Lower lobe of right lung (tissue), 2 donors: Measurements from ENCODE around the gene TP53I11. TPM values are rescaled to one million over a fixed set of nuclear protein-coding genes. Genes with fewer than 3 reads are reported as not detected.

ENCODE experiments used
- ATAC-seq, 2 donors: fragments of 200-7000 bp; cut with Tn5 transposase; one replicate each; pipeline ENCODE4 v1.9.1; 2020 to 2022; ENCODE audit warnings: mild to moderate bottlenecking in 2 of 2, moderate library complexity in 2 of 2
- DNase-seq: peaks from one replicate; pipeline ENCODE4 v3.0.0-alpha.2; 2020
- H3K27ac ChIP-seq: fragments of 200-600 bp; one replicate; pipeline ENCODE4 v1.8.0; 2022
- H3K27me3 ChIP-seq: fragments of 200-600 bp; one replicate; pipeline ENCODE4 v1.8.0; 2022; ENCODE audit warnings: low read depth
- H3K36me3 ChIP-seq: fragments of 200-600 bp; one replicate; pipeline ENCODE4 v1.8.0; 2022; ENCODE audit warnings: mild to moderate bottlenecking
- H3K4me1 ChIP-seq: fragments of 200-600 bp; one replicate; pipeline ENCODE4 v1.8.0; 2022
- H3K4me3 ChIP-seq: fragments of 200-600 bp; one replicate; pipeline ENCODE4 v1.8.0; 2022; ENCODE audit warnings: mild to moderate bottlenecking
- H3K9me3 ChIP-seq: fragments of 200-600 bp; one replicate; pipeline ENCODE4 v1.8.0; 2022
- intact Hi-C: fragments of 100-400 bp; cut with DNase I; formaldehyde crosslinking; loops from one replicate; pipeline ENCODE4 v1.11.0; 2022
- total RNA-seq: library from RNA; stranded (reverse); fragmentation: NEBNext Ultra II Directional; extraction: Animal tissue kit (Norgen Biotek cat#: 25700); gene quantifications from one replicate; pipeline ENCODE4 v1.2.1, GENCODE V29; 2021
- TF ChIP-seq, protein P1 (sequence below): fragments of 200-600 bp; IDR thresholded peaks from one replicate; pipeline ENCODE4 v1.8.0; 2022; ENCODE audit warnings: antibody characterized with exemption, mild to moderate bottlenecking
- donor health status: DM: no; HTN: yes; CAD: no; lungs with severe emphysema.

TP53I11 gene
- total RNA-seq, 1 donor from 2014 or later: 103 TPM

DNA sequence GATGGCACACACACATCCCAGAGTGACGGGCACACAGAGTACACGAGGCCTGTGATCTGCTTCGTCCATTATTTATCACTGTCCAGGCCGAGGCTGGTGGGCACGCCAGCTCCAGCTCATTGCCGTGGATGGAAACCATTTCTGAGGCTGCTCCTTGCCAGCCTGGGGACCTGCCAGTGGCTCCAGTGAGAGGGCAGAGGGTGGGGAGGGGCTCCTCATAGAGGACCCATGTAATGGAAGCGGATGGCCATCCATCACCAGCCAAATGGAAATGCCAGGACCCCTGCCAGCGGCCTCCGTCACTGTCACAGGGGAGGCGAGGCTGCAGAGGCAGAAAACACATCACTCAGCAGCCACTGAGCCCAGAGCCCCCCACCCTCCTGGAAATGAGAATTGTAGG lies 35.7 kb downstream of the TP53I11 start:
- H3K27me3 ChIP-seq: peaks cover 7% of the 10 kb centered on the region
- ATAC-seq (no peak), DNase-seq (no peak)
- H3K9me3 ChIP-seq: no peaks in the 10 kb centered on the region
- H3K4me3 ChIP-seq: no peak overlapping the region
- peaks cover 24% of the 10 kb centered on the region for H3K4me1 ChIP-seq
- H3K27ac ChIP-seq: no peak overlapping the region
- intact Hi-C loops: no loop called here
- no peaks in the 10 kb centered on the region for H3K36me3 ChIP-seq
- TF ChIP-seq, protein P1, sequence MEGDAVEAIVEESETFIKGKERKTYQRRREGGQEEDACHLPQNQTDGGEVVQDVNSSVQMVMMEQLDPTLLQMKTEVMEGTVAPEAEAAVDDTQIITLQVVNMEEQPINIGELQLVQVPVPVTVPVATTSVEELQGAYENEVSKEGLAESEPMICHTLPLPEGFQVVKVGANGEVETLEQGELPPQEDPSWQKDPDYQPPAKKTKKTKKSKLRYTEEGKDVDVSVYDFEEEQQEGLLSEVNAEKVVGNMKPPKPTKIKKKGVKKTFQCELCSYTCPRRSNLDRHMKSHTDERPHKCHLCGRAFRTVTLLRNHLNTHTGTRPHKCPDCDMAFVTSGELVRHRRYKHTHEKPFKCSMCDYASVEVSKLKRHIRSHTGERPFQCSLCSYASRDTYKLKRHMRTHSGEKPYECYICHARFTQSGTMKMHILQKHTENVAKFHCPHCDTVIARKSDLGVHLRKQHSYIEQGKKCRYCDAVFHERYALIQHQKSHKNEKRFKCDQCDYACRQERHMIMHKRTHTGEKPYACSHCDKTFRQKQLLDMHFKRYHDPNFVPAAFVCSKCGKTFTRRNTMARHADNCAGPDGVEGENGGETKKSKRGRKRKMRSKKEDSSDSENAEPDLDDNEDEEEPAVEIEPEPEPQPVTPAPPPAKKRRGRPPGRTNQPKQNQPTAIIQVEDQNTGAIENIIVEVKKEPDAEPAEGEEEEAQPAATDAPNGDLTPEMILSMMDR: no peak

DNA sequence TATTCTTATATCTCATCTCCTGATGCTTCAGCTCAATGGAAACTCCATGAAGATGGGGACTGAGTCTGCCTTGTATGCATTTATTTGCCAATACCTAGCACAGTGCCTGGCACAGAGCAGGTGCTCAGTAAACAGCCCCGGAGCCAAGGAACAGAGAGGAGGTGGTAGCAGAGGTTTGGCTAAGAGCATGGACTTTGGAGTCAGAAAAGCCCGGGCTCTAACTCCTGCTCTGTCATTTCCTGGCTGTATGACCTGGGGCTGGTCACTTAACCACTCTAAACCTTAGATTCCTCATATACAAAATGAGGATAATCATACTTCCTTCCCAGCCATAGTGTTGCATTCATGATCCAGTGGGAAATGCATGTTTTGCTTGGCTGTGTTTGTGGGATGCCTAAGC lies 36.6 kb downstream of the TP53I11 start:
- Histone ChIP-seq H3K36me3 (no peaks in the 10 kb centered on the region), H3K4me3 (no peak overlapping the region), H3K9me3 (no peaks in the 10 kb centered on the region), H3K4me1 (peaks cover 24% of the 10 kb centered on the region), H3K27me3 (peaks cover 7% of the 10 kb centered on the region), H3K27ac (no peak overlapping the region)
- intact Hi-C loops: no loop called here
- TF ChIP-seq, protein P1: no peak
- ATAC-seq (no peak), DNase-seq (no peak)

DNA sequence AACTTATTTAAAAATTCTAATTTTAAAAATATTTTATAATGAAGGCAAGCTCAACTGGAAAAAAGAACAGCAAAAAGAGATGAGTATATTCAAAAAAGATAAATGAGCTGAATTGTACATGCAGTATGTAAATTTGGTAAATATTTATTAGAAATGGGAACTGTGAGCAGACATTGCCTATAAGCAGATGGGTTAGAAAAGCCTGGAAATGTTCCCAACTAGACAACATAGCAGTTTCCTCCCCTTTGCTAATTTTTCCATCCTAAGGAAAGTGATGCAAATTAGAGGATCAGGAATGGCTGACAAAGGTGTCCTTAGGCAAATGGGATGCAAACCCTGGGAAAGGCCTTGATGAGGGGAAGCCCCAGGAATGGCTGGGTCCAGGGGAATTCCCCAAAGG lies 37.2 kb downstream of the TP53I11 start:
- ATAC-seq: no peak
- no peaks in the 10 kb centered on the region for H3K36me3 ChIP-seq
- intact Hi-C loops: no loop called here
- no peak for DNase-seq
- H3K9me3 ChIP-seq: no peaks in the 10 kb centered on the region
- peaks cover 24% of the 10 kb centered on the region for H3K4me1 ChIP-seq
- H3K27ac ChIP-seq: no peak overlapping the region
- peaks cover 7% of the 10 kb centered on the region for H3K27me3 ChIP-seq
- TF ChIP-seq, protein P1: no peak
- H3K4me3 ChIP-seq: no peak overlapping the region

DNA sequence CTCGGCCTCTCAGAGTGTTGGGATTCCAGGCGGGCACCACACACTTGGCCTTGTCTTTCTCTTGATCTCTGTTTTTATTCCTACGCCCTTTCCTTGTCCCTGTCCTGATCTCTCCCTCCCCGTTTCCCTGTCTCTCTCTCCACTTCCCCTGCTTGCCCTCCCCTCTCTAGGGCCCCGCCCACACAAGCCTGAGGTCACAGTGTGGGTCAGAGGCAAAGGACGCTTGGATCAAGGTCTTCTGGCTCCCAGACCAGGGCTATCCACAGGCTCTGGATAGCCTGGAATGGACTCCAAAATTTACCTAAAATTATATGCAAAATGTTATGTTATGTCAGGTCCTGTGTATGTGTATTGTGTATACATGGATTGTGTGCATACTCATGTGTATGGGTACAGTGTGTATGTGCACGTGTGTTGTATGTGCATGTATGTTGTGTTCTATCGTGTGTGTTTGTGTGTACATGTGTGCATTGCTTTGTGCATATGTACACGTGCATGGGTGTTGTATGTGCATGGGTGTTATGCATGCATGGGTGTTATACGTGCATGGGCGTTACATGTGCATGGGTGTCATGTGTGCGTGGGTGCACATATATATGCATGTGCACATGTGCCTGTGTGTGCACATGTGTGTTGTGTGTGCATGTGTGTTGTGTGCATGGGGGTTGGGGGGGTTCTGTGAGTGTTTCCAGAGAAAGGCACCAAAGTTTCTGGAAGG lies 38.3 kb downstream of the TP53I11 start:
- TF ChIP-seq, protein P1: no peak

DNA sequence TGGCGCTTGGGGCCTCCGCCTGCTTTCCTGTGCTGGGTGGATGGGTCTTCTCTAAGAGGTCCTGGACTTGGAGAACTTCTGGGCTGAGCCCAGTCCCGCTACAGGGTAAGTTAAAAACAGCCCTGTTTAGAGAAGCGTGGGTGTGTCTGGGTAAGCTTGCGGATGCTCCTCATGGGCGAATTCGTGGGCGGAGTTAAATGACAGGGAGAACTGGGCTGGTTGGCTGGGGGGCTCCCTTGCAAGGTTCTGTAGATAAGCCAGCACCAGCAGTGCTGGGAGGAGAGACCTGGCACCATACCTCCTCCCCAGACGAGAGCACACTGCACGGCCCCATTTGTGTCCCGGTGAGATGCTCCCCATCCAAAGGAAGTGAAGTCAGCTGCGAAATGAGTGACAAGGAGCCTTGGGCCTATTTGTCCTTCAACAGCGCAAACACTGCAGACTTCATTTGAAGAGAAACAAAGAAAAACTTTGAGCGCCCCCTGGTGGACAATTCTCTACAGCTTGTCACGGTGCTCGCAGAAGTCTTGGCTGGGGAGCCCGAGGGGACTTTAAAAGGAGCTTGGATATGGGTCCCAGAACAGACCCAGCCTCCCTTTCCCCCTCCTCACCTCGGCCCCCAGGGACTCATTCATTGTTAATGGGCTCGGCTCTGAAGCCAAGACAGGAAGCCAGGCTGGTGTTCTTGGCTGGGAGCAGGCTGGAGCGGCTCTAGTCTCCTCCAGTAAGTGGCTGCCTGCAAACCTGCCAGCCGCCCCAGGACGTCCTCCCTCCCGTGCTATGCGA lies 39.5 kb downstream of the TP53I11 start:
- Histone ChIP-seq H3K4me1 (peaks cover 23% of the 10 kb centered on the region), H3K36me3 (no peaks in the 10 kb centered on the region), H3K4me3 (peak overlapping the region; percentile 19), H3K27me3 (peaks cover 7% of the 10 kb centered on the region), H3K27ac (peak overlapping the region; percentile 18), H3K9me3 (no peaks in the 10 kb centered on the region)
- ATAC-seq (peak; percentile 75 to 84), DNase-seq (peak; percentile 73)
- TF ChIP-seq, protein P1: peak; percentile 91
- intact Hi-C loops: no loop called here

More for the DNA sequence above, 38.3 kb downstream of the TP53I11 start:
- peaks cover 7% of the 10 kb centered on the region for H3K27me3 ChIP-seq
- ATAC-seq (no peak), DNase-seq (no peak)
- peaks cover 24% of the 10 kb centered on the region for H3K4me1 ChIP-seq
- H3K9me3 ChIP-seq: no peaks in the 10 kb centered on the region
- intact Hi-C loops: no loop called here
- no peak overlapping the region for H3K4me3 ChIP-seq
- no peak overlapping the region for H3K27ac ChIP-seq
- no peaks in the 10 kb centered on the region for H3K36me3 ChIP-seq
